Omental fat pad (tissue), 4 donors: ENCODE data around the gene UBA7. TPM values are rescaled to one million over a fixed set of nuclear protein-coding genes. Genes with fewer than 3 reads are reported as not detected.
"Not testable (repeated sequence)": the region's sequence is repeated elsewhere in the genome, so short reads cannot be mapped to it uniquely, and the experiment has no call there.

ENCODE experiments used
- ATAC-seq: fragments of 150-250 bp; one replicate; pipeline ENCODE4 v1.9.1; 2016; ENCODE audit warnings: mild to moderate bottlenecking, moderate library complexity; ENCODE audit not compliant: low FRiP score
- DNase-seq: peaks from one replicate; pipeline ENCODE4 v3.0.0-alpha.2; 2019; ENCODE audit warnings: low spot score
- total RNA-seq, 4 donors: library from RNA; depleted of rRNA; stranded (reverse); fragments of >200 nt; gene quantifications; one replicate each; pipeline ENCODE4 v1.1.0, GENCODE V29; 2016
- TF ChIP-seq, protein P1 (sequence below), 3 donors: fragments of 450-650 bp; IDR thresholded peaks; one replicate each; pipeline ENCODE4 v1.5.1; 2016 to 2017; ENCODE audit warnings: antibody characterized with exemption in 3 of 3, mild to moderate bottlenecking in 3 of 3, moderate library complexity in 2 of 3

The UBA7 gene
- total RNA-seq, 4 donors from 2014 or later, result 33.6 to 85.4 (median 38.1) TPM

DNA sequence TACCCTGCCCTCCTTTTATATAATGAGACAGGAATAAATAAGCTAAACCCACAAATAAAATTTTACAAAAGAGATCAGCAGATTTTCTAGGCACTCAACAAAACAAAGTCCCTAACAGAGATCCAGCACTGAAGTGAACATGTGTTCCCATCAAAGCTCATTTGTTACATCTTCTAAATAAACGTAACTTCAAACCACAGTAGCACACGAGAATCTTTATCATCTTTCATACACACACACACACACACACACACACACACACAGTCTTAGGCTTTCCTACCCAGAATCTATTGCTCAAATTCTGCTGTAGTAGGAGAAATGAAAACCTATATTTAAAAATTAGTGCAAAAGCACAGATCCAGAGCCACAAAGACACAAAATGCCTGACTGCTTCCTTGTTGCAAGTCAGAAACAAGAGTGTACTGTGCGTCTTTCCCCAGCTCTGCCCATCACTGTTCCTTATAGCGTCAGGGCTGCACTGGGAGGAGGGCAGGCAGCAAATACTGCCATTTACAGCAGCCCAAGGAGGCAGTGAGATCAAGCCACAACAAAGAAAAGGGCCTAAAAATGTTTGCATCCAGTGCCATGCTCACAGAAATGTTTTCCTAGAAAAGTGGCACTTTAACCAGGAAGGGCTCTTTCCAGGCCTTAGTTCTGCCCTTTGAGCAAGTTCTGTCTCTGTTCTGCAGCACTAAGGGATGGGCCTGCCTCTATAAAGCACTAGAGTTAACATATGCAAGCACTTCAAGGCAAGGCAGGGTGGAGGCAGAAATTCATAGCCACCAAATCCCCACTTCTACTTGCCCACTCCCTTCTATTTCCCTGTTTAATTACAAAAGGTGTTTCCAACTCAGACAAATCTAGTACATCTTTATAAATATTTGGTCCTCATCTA lies 33.4 kb downstream of the UBA7 start:
- TF ChIP-seq, protein P1, sequence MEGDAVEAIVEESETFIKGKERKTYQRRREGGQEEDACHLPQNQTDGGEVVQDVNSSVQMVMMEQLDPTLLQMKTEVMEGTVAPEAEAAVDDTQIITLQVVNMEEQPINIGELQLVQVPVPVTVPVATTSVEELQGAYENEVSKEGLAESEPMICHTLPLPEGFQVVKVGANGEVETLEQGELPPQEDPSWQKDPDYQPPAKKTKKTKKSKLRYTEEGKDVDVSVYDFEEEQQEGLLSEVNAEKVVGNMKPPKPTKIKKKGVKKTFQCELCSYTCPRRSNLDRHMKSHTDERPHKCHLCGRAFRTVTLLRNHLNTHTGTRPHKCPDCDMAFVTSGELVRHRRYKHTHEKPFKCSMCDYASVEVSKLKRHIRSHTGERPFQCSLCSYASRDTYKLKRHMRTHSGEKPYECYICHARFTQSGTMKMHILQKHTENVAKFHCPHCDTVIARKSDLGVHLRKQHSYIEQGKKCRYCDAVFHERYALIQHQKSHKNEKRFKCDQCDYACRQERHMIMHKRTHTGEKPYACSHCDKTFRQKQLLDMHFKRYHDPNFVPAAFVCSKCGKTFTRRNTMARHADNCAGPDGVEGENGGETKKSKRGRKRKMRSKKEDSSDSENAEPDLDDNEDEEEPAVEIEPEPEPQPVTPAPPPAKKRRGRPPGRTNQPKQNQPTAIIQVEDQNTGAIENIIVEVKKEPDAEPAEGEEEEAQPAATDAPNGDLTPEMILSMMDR (IDR thresholded peaks at IDR 0.05), result no peak
- ATAC-seq, result no peak
- no peak for DNase-seq

DNA sequence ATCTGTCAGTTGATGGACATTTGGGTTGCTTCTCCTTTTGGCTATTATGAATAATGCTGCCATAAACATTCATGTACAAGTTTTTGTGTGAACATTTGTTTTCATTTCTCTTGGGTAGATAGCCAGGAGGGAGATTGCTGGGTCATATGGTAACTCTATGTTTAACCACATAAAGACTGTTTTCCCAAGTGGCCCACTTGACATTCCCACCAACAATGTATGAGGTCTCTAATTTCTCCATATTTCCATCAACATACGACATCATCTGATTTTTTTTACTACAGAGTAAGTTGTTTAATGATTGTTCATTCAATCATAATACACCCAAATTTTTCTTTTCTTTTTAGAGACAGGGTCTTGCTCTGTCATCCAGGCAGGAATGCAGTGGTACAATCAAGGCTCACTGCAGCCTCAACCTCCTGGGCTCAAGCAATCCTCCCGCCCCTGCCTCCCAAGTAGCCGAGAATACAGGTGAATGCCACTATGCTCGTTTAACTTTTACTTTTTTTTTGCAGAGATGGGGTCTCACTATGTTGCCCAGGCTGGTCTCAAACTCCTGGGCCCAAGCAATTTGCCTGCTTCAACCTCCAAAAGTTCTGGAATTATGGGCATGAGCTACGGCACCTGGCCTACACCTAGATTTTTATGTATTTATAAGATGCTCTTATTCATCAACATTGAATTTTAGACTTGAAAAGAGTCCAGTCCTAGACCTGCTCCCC lies 34.2 kb downstream of the UBA7 start:
- TF ChIP-seq, protein P1 (IDR thresholded peaks at IDR 0.05), result no peak
- ATAC-seq (no peak), DNase-seq (no peak)

GRCh38 chr3:49776101-49776500 lies 37.7 kb downstream of the UBA7 start:
- ATAC-seq, result not testable (repeated sequence)

GRCh38 chr3:49775538-49775937 lies 38.2 kb downstream of the UBA7 start:
- TF ChIP-seq, protein P1 (IDR thresholded peaks at IDR 0.05), result no peak
- DNase-seq (no peak), ATAC-seq (no peak)

More at GRCh38 chr3:49776101-49776500, 37.7 kb downstream of the UBA7 start:
- DNase-seq, result not testable (repeated sequence)

DNA sequence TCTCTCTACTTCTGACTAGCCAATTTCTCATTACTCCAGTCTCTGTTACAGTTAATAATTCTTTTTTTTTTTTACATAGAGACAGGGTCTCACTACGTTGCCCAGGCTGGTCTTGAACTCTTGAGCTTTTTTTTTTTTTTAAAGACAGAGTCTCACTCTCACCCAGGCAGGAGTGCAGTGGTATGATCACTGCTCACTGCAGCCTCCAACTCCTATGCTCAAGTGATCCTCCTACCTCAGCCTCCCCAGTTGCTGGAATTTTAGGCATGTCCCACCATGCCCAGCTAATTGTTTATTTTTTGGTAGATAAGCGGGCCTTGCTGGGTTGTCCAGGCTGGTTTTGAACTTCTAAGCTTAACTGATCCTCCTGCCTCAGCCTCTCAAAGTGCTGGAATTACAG lies 41.0 kb downstream of the UBA7 start:
- ATAC-seq (no peak), DNase-seq (no peak)
- TF ChIP-seq, protein P1 (IDR thresholded peaks at IDR 0.05), result no peak

DNA sequence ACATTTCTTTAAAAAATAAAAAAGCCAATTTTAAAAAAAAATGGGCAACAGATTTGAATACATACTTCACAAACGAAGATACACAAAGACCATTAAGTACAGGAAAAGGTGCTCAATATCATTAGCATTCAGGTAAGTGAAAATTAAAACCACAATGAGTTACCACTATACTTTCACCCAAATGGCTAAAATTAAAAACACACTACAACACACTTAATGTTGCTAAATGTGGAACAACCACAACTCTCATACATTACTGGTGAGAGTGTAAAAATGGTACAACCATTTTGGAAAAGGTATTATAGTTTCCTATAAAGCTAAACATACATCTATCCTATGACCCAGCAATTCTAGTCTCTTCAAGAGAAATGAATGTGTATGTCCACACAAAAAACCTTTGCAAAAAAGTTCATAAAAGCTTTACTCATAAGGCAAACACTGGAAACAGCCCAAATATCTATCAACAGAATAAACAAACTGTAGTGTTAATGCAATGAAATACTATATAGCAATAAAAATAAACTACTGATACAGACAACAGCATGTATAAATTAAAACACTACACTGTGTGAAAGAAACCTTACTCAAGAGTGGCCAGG lies 42.3 kb downstream of the UBA7 start:
- DNase-seq (no peak), ATAC-seq (no peak)
- TF ChIP-seq, protein P1 (IDR thresholded peaks at IDR 0.05), result no peak

GRCh38 chr3:49769926-49770325 lies 43.8 kb downstream of the UBA7 start:
- ATAC-seq (no peak), DNase-seq (no peak)
- TF ChIP-seq, protein P1 (IDR thresholded peaks at IDR 0.05), result no peak
